Gastroesophageal sphincter (tissue), 4 donors: ENCODE measurements around the gene SLC25A25. TPM values are rescaled to one million over a fixed set of nuclear protein-coding genes. Genes with fewer than 3 reads are reported as not detected.
"Not testable (repeated sequence)": the region's sequence is repeated elsewhere in the genome, so short reads cannot be mapped to it uniquely, and the experiment has no call there.

Source experiments
- ATAC-seq: fragments of 150-250 bp; one replicate; pipeline ENCODE4 v1.9.1; 2016; ENCODE audit warnings: mild to moderate bottlenecking, moderate library complexity
- H3K27ac ChIP-seq, 4 donors: fragments of 200-600 bp; sonication (generic) in 3 of 4; 1 replicate in 3 of 4; 2 replicates in 1 of 4; pipeline ENCODE4 v1.5.1; 2016 to 2019
- H3K27me3 ChIP-seq: fragments of 200-600 bp; sonication (generic); one replicate; pipeline ENCODE4 v1.5.1; 2019
- H3K36me3 ChIP-seq, 2 donors: fragments of 200-600 bp; sonication (generic); one replicate each; pipeline ENCODE4 v1.5.1; 2019; ENCODE audit warnings: control low read depth in 1 of 2
- H3K4me1 ChIP-seq, 3 donors: fragments of 200-600 bp; sonication (generic); 1 replicate in 2 of 3; 2 replicates in 1 of 3; pipeline ENCODE4 v1.5.1; 2016 to 2019; ENCODE audit warnings: control low read depth in 2 of 3
- H3K4me3 ChIP-seq, 2 donors: fragments of 200-600 bp; sonication (generic); one replicate each; pipeline ENCODE4 v1.5.1; 2019; ENCODE audit warnings: mild to moderate bottlenecking in 1 of 2, moderate library complexity in 1 of 2
- H3K9me3 ChIP-seq, 3 donors: fragments of 200-600 bp; sonication (generic); one replicate each; pipeline ENCODE4 v1.5.1; 2017 to 2019; ENCODE audit warnings: control low read depth in 2 of 3
- CTCF ChIP-seq, 4 experiments: fragments of 200-600 bp in 2 of 4; fragments of 450-650 bp in 2 of 4; sonication (generic) in 1 of 4; IDR thresholded peaks; one replicate each; pipeline ENCODE4 v1.5.1; 2017 to 2019; ENCODE audit warnings: antibody characterized with exemption in 4 of 4, mild to moderate bottlenecking in 2 of 4, moderate library complexity in 2 of 4
- EP300 ChIP-seq: sonication (generic); formaldehyde crosslinking; IDR thresholded peaks from one replicate; pipeline ENCODE4 v1.6.1; 2017; ENCODE audit warnings: antibody characterized with exemption, mild to moderate bottlenecking
- POLR2A ChIP-seq, 2 donors: fragments of 450-650 bp; IDR thresholded peaks; one replicate each; pipeline ENCODE4 v1.6.1; 2017; ENCODE audit warnings: antibody characterized with exemption in 2 of 2, mild to moderate bottlenecking in 2 of 2, moderate library complexity in 1 of 2
- POLR2AphosphoS5 ChIP-seq: sonication (generic); formaldehyde crosslinking; IDR thresholded peaks from one replicate; pipeline ENCODE4 v1.6.1; 2017; ENCODE audit warnings: antibody characterized with exemption
- WGBS, 2 donors: methylation state at CpG; one replicate each; pipeline ENCODE4 v1.1.5; 2018; ENCODE audit warnings: low coverage in 1 of 2; 5-methylcytosine and 5-hydroxymethylcytosine counted together
- total RNA-seq, 4 donors: library from RNA; depleted of rRNA; stranded (reverse); fragments of >200 nt; gene quantifications; one replicate each; pipeline ENCODE4 v1.1.0, GENCODE V29; 2016

Gene SLC25A25
- total RNA-seq, 4 donors from 2014 or later: 16.1 to 64.1 (median 18.3) TPM

GRCh38 chr9:128068386-128069205 lies 564 bp downstream of the SLC25A25 start:
- TF ChIP-seq CTCF (IDR thresholded peaks at IDR 0.05): no peak
- TF ChIP-seq POLR2A (IDR thresholded peaks at IDR 0.05): no peak
- no peak for TF ChIP-seq POLR2AphosphoS5
- TF ChIP-seq EP300: no peak
- peak overlapping the region; percentile 66 to 97 for H3K4me3 ChIP-seq
- no peaks in the 10 kb centered on the region for H3K9me3 ChIP-seq
- H3K27me3 ChIP-seq: no peaks in the 10 kb centered on the region
- H3K4me1 ChIP-seq: peaks cover 0 to 80% (median 34%) of the 10 kb centered on the region in 3 donors
- peaks cover 0 to 2% of the 10 kb centered on the region in 2 donors for H3K36me3 ChIP-seq
- H3K27ac ChIP-seq: peak overlapping the region; percentile 83 to 99 (median 96)
- ATAC-seq: no peak
- no CpG with 5 or more reads among the region's 50 CpGs for WGBS, 2 donors

DNA sequence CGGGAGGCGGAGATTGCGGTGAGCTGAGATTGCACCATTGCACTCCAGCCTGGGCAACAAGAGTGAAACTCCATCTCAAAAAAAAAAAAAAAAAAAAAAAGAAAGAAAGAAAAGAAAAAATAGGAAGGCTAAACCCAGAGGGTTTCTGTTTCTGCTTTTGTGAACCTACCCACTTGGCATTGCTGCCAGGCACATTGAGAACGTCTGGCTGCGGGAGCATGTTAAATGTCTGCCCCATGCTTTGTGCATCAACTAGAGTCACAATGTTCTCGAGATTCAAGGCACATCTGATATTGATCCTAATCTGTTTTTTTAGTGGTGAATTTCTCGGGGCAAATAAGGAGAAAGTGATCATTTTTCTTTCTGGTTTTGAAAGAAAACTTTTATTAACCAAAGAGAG lies 2.8 kb downstream of the SLC25A25 start:
- TF ChIP-seq POLR2A (IDR thresholded peaks at IDR 0.05) (no peak), CTCF (IDR thresholded peaks at IDR 0.05) (no peak), EP300 (no peak), POLR2AphosphoS5 (no peak)
- no peak overlapping the region for H3K4me3 ChIP-seq
- H3K27ac ChIP-seq: peak overlapping the region in 3 of 4 donors; percentile 67 to 99 (median 92)
- H3K9me3 ChIP-seq: no peaks in the 10 kb centered on the region
- no peaks in the 10 kb centered on the region for H3K36me3 ChIP-seq
- no peaks in the 10 kb centered on the region for H3K27me3 ChIP-seq
- WGBS, 2 donors: 16 to 53% methylated on average over 4 to 7 of the region's 7 CpGs
- peaks cover 0 to 85% (median 34%) of the 10 kb centered on the region in 3 donors for H3K4me1 ChIP-seq
- ATAC-seq: no peak

- H3K36me3 ChIP-seq, H3K27me3 ChIP-seq, H3K9me3 ChIP-seq, ATAC-seq, H3K4me3 ChIP-seq: not testable (repeated sequence)
- H3K27ac ChIP-seq: peak overlapping the region; percentile 82 to 99 (median 88)
- 63 to 80% methylated on average over 3 to 12 of the region's 12 CpGs for WGBS, 2 donors
- H3K4me1 ChIP-seq: peaks cover 0 to 79% (median 28%) of the 10 kb centered on the region in 3 donors
Observed at GRCh38 chr9:128071475-128071874, 3.4 kb downstream of the SLC25A25 start.

DNA sequence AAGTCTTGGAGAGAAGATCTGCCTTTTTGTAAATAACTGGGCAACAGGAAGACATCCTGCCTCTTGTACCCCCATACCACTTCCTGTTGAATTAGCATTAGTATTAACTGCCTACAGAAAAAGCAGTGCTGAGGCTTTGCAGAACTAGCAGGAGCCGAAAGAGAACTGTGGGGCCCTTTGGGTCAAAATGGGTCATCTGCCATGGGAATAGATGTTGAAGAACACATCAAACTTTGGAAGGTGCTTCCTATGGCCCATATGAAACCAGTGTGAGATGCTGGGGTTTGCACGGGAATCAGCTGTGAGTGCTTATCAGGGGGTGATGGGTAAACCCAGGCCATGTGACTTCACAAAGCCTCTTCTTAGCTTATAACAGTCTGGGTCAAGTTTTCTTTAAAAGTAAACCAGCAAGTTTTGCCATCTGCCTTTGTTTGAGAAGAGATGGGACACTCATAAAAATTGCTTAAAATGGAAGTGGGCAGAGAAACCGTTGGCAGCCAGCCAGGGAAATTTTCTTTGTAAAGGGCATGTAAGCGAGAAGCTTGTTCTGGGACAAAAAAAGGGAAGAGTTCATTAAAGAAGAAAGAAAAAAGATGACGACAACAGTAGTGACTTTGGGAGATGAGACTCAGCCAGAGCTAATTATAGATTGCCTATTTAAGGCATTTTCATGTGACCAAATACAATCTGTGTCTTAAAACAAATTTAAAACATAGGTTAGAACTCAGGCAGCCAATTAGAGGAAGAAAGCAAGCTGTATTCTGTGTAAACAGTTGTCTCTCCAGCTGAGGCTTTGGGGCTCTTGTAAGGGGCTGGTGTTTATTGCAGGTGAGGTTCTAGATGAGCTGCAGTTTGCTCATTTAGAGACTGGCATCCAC lies 4.4 kb downstream of the SLC25A25 start:
- Histone ChIP-seq H3K9me3 (no peaks in the 10 kb centered on the region), H3K27ac (peak overlapping the region; percentile 82 to 99 (median 88)), H3K36me3 (no peaks in the 10 kb centered on the region), H3K4me1 (peaks cover 0 to 79% (median 24%) of the 10 kb centered on the region in 3 donors), H3K4me3 (no peak overlapping the region), H3K27me3 (no peaks in the 10 kb centered on the region)
- TF ChIP-seq POLR2AphosphoS5: peak; percentile 58
- TF ChIP-seq POLR2A (IDR thresholded peaks at IDR 0.05): no peak
- no peak for ATAC-seq
- 3 to 11% methylated on average over 4 to 5 of the region's 5 CpGs for WGBS, 2 donors

DNA sequence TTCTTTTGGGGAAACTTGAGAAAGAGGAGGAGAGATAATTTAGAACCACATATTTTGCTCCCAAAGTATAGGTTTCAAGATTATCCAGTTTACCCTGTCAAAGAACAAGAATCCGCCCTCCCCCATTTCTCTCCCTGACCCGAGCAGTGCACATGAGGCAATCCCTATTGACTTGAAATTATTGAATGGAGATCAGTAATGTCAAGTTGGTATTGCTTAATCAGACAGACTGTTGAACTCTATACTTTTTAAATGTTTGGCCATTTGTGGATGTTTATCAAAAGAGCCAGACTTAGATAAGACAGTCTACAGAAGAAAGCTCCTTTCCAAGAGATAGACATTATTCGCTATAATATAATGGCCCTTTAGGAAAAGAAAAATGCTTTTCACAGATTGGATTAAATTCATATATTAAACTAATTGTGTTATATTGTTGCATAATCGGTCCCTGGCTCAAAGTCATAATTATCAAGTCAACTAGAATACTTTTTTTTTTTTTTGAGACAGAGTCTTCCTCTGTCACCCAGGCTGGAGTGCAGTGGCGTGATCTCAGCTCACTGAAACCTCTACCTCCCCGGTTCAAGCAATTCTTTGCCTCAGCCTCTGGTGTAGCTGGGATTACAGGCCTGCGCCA lies 5.3 kb downstream of the SLC25A25 start:
- Histone ChIP-seq H3K4me3 (no peak overlapping the region), H3K9me3 (no peaks in the 10 kb centered on the region), H3K4me1 (peaks cover 0 to 89% (median 29%) of the 10 kb centered on the region in 3 donors), H3K27me3 (no peaks in the 10 kb centered on the region), H3K27ac (peak overlapping the region; percentile 82 to 99 (median 88)), H3K36me3 (no peaks in the 10 kb centered on the region)
- TF ChIP-seq CTCF (IDR thresholded peaks at IDR 0.05) (no peak), POLR2A (IDR thresholded peaks at IDR 0.05) (no peak), EP300 (no peak)
- WGBS, 2 donors: 56 to 68% methylated on average over 6 of the region's 7 CpGs
- ATAC-seq: peak; percentile 40
